Right lobe of liver (tissue), 6 donors: ENCODE results near the gene ST8SIA5. TPM values are rescaled to one million over a fixed set of nuclear protein-coding genes. Genes with fewer than 3 reads are reported as not detected.
"Not testable (repeated sequence)": the region's sequence is repeated elsewhere in the genome, so short reads cannot be mapped to it uniquely, and the experiment has no call there.

Experiments used
- ATAC-seq, 4 donors: fragments of 200-7000 bp; cut with Tn5 transposase; one replicate each; pipeline ENCODE4 v1.9.1; 2020; ENCODE audit warnings: mild to moderate bottlenecking in 4 of 4, moderate library complexity in 4 of 4
- DNase-seq, 3 donors: peaks; one replicate each; pipeline ENCODE4 v3.0.0-alpha.2; 2020
- H3K27ac ChIP-seq, 3 donors: fragments of 200-600 bp; one replicate each; pipeline ENCODE4 v1.8.0; 2022
- H3K27me3 ChIP-seq, 2 donors: fragments of 200-600 bp; one replicate each; pipeline ENCODE4 v1.8.0; 2022
- H3K36me3 ChIP-seq, 4 donors: fragments of 200-600 bp; sonication (generic) in 1 of 4; one replicate each; pipeline versions ENCODE4 v1.5.1 to v1.8.0; 2017 to 2022; ENCODE audit warnings: control low read depth in 1 of 4
- H3K4me1 ChIP-seq, 4 donors: fragments of 200-600 bp; sonication (generic) in 1 of 4; one replicate each; pipeline versions ENCODE4 v1.5.1 to v1.8.0; 2017 to 2022; ENCODE audit warnings: control low read depth in 1 of 4
- H3K4me3 ChIP-seq, 3 donors: fragments of 200-600 bp; one replicate each; pipeline ENCODE4 v1.8.0; 2022
- H3K9me3 ChIP-seq, 4 donors: fragments of 200-600 bp; sonication (generic) in 1 of 4; one replicate each; pipeline versions ENCODE4 v1.5.1 to v1.8.0; 2017 to 2022; ENCODE audit warnings: control low read depth in 1 of 4
- POLR2A ChIP-seq: fragments of 450-650 bp; IDR thresholded peaks from one replicate; pipeline ENCODE4 v1.6.1; 2017; ENCODE audit warnings: antibody characterized with exemption, mild to moderate bottlenecking
- WGBS: methylation state at CpG from one replicate; pipeline ENCODE4 v1.1.6; 2018; ENCODE audit warnings: low coverage, low lambda C conversion rate; ENCODE audit not compliant: insufficient coverage; ENCODE audit errors: missing lambda C conversion rate; 5-methylcytosine and 5-hydroxymethylcytosine counted together
- intact Hi-C, 2 donors: fragments of 100-400 bp; cut with DNase I; formaldehyde crosslinking; loops; one replicate each; pipeline versions ENCODE4 v1.11.2 to v1.14.1; 2022
- long read RNA-seq: library from polyadenylated mRNA; unstranded; transcript quantifications from one replicate; pipeline ENCODE4 v2.0.0, GENCODE V29; 2019
- total RNA-seq, 6 experiments: library from RNA; depleted of rRNA in 2 of 6; stranded (reverse); fragments of >200 nt in 2 of 6; fragmentation: NEBNext Ultra II Directional in 3 of 6; extraction: Animal tissue kit (Norgen Biotek cat#: 25700) in 3 of 6; gene quantifications; one replicate each; pipeline versions ENCODE4 v1.1.0 to v1.2.4, GENCODE V29; 2016 to 2023
- TF ChIP-seq, protein P1 (sequence below), 4 donors: fragments of 200-600 bp in 3 of 4; fragments of 450-650 bp in 1 of 4; IDR thresholded peaks; one replicate each; pipeline versions ENCODE4 v1.5.1 to v1.8.0; 2016 to 2022; ENCODE audit warnings: antibody characterized with exemption in 4 of 4, mild to moderate bottlenecking in 2 of 4
- donor health status: DM: no; HTN: yes; CAD: no.
- donor health status: DM: no; HTN: no; CAD: no.
- donor health status: DM: no; HTN: no; CAD: no.
- donor health status: DM: no; HTN: yes; CAD: no.
- donor health status: DM: no; HTN: yes; CAD: no.

ST8SIA5 gene, protein sequence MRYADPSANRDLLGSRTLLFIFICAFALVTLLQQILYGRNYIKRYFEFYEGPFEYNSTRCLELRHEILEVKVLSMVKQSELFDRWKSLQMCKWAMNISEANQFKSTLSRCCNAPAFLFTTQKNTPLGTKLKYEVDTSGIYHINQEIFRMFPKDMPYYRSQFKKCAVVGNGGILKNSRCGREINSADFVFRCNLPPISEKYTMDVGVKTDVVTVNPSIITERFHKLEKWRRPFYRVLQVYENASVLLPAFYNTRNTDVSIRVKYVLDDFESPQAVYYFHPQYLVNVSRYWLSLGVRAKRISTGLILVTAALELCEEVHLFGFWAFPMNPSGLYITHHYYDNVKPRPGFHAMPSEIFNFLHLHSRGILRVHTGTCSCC
- total RNA-seq = under 1 TPM in 2 of 6 experiments, not detected in 4; 0.07 to 0.92 TPM
- long read RNA-seq = 0 reads

DNA sequence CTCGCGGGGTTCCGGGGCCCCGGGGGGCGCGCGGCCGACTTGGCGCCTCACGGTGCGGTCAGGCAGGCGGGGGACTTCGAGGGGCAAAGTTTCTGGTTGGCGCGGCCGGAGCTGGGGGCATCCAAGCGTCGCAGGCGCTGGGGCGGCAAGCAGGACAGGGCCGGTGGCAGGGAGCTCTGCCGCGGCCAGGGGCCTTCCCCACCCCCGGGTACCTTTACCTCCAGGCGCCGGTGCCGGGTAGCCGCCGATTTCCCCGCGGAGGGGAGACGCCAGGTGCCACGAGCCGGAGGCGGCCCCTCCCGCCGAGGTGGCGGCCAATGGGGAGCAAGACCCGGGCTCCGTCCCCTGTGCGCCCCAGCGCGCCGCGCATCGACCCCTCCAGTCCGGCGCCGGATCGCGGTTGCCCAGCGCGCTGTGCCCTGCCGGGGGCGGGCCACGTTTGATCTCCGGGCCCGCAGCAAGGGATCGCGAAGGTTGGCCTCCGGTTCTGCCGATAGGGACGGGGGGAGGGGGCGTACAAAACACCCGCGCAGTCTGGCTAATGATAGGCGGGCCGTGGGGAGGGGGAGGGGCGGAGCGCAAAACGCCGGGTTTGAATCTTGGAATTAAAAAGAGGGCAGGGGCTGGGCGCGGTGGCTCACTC, at the start of gene ST8SIA5:
Gene ST8SIA5 (minus strand): TSS at position 495 of the 643 bp plus-strand sequence. CDS start 545 bp downstream, outside the sequence.
- no peak for ATAC-seq
- H3K36me3 ChIP-seq = no peaks in the 10 kb centered on the region
- H3K4me3 ChIP-seq = no peak within 1 kb of the TSS
- H3K27me3 ChIP-seq = peaks cover 5 to 18% of the 10 kb centered on the region in 2 donors
- no peak for DNase-seq
- intact Hi-C loops = no loop called here
- TF ChIP-seq, protein P1, sequence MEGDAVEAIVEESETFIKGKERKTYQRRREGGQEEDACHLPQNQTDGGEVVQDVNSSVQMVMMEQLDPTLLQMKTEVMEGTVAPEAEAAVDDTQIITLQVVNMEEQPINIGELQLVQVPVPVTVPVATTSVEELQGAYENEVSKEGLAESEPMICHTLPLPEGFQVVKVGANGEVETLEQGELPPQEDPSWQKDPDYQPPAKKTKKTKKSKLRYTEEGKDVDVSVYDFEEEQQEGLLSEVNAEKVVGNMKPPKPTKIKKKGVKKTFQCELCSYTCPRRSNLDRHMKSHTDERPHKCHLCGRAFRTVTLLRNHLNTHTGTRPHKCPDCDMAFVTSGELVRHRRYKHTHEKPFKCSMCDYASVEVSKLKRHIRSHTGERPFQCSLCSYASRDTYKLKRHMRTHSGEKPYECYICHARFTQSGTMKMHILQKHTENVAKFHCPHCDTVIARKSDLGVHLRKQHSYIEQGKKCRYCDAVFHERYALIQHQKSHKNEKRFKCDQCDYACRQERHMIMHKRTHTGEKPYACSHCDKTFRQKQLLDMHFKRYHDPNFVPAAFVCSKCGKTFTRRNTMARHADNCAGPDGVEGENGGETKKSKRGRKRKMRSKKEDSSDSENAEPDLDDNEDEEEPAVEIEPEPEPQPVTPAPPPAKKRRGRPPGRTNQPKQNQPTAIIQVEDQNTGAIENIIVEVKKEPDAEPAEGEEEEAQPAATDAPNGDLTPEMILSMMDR (IDR thresholded peaks at IDR 0.05) = no peak
- TF ChIP-seq POLR2A = no peak
- no peak within 1 kb of the TSS for H3K27ac ChIP-seq
- no peaks in the 10 kb centered on the region for H3K9me3 ChIP-seq
- peaks cover 0 to 15% (median 0%) of the 10 kb centered on the region in 4 donors for H3K4me1 ChIP-seq
- 0% methylated on average over 10 of the region's 74 CpGs for WGBS

DNA sequence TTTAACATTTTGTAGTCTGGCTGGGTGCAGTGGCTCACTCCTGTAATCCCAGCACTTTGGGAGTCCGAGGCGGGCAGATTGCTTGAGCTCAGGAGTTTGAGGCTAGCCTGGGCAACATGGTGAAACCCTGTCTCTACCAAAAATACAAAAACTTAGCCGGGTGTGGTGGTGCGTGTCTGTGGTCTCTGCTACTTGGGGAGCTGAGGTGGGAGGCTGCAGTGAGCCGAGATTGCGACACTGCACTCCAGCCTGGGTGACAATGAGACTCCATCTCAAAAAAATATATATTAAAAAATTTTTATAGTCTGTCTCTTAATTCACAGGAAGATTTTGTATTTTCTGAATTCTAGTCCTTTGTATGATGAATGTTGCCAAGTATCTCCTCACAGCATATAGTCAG, 39.1 kb upstream of the ST8SIA5 start:
- DNase-seq, H3K9me3 ChIP-seq, H3K27ac ChIP-seq, ATAC-seq, H3K4me3 ChIP-seq, H3K36me3 ChIP-seq, H3K4me1 ChIP-seq, H3K27me3 ChIP-seq, intact Hi-C loops: not testable (repeated sequence)
- no CpG with 5 or more reads among the region's 6 CpGs for WGBS

DNA sequence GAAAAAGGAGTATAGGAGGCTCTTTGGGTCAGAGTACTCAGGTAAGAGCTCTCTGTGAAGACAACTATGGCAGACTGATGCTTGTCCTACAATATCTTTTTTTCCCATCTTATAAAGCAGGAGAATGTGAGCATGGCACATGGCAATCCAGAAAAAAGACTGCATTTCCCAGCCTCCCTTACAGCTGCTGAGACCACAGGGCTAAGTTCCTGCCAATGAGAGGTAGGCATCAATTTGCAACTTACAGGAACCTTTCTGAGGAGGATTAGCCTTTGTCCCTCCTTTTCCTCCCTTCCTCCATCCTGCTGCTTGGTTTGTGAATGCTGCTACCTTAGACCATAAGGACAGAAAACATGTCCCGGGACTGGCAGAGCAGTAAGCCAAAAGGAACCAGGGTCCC, 37.8 kb upstream of the ST8SIA5 start:
- Histone ChIP-seq H3K4me1 (no peaks in the 10 kb centered on the region), H3K36me3 (no peaks in the 10 kb centered on the region), H3K27me3 (no peaks in the 10 kb centered on the region), H3K9me3 (no peaks in the 10 kb centered on the region), H3K4me3 (no peak overlapping the region), H3K27ac (no peak overlapping the region)
- intact Hi-C loops = no loop called here
- no peak for DNase-seq
- TF ChIP-seq POLR2A = no peak
- TF ChIP-seq, protein P1 (IDR thresholded peaks at IDR 0.05) = no peak
- ATAC-seq = no peak
- WGBS = 80% methylated on average over 1 of the region's 1 CpG

DNA sequence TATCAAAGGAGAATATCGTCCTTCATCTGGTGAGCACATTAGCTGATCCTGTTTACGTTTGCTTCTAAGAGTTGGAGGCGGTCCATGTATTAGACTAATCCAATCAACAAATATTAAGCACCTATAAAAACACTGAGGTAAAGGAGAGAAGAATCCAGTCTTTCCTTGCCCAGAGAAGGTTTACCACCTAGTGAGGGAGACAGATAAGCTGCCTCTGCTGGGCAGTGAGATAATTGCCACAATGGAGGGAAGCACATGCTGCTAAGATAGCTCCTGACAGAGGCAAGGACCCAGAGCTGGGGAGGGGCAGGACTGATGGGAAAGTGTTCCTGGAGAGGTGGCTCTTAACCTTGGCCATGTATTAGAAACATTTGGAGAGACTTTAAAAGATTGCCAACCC, 36.7 kb upstream of the ST8SIA5 start:
- DNase-seq = no peak
- Histone ChIP-seq H3K36me3 (no peaks in the 10 kb centered on the region), H3K4me3 (no peak overlapping the region), H3K27ac (no peak overlapping the region), H3K4me1 (no peaks in the 10 kb centered on the region), H3K27me3 (no peaks in the 10 kb centered on the region), H3K9me3 (no peaks in the 10 kb centered on the region)
- 78% methylated on average over 3 of the region's 3 CpGs for WGBS
- ATAC-seq = no peak
- TF ChIP-seq, protein P1 (IDR thresholded peaks at IDR 0.05) = no peak
- TF ChIP-seq POLR2A = no peak
- intact Hi-C loops = no loop called here

DNA sequence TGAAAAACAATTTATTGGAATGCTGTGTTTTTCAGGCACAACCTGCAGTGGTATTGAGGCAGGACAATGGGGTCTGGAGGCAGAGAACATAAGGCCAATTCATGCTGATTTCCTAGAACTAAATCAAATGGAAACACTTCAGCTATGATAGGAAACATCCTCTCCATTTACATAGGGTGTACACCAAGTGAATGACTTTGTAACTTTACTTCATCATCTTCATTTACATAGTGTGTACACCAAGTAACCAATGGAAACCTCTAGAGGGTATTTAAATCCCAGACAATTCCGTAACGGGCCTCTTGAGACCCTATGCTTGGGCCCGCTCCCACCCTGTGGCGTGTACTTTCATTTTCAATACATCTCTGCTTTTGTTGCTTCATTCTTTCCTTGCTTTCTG, 32.2 kb upstream of the ST8SIA5 start:
- Histone ChIP-seq H3K4me1 (no peaks in the 10 kb centered on the region), H3K4me3 (no peak overlapping the region), H3K27me3 (no peaks in the 10 kb centered on the region), H3K36me3 (no peaks in the 10 kb centered on the region), H3K27ac (no peak overlapping the region), H3K9me3 (no peaks in the 10 kb centered on the region)
- intact Hi-C loops = no loop called here
- ATAC-seq = no peak
- TF ChIP-seq, protein P1 (IDR thresholded peaks at IDR 0.05) = no peak
- TF ChIP-seq POLR2A = no peak
- DNase-seq = no peak
- 84% methylated on average over 4 of the region's 4 CpGs for WGBS
